Parathyroid adenoma (tissue), 2 donors: ENCODE measurements around the gene CALML6.

Experiments
- H2AFZ ChIP-seq: fragments of 300-600 bp; sonication (generic); one replicate; pipeline ENCODE4 v1.7.0; 2017; ENCODE audit warnings: antibody characterized with exemption, mild to moderate bottlenecking
- H3K27ac ChIP-seq: fragments of 300-600 bp; sonication (generic); one replicate; pipeline ENCODE4 v1.7.0; 2017
- H3K27me3 ChIP-seq: fragments of 300-600 bp; sonication (generic); one replicate; pipeline ENCODE4 v1.7.0; 2017; ENCODE audit warnings: low read length; ENCODE audit not compliant: control insufficient read depth, insufficient read depth
- H3K36me3 ChIP-seq: fragments of 300-600 bp; sonication (generic); one replicate; pipeline ENCODE4 v1.7.0; 2017; ENCODE audit warnings: low read length; ENCODE audit not compliant: control insufficient read depth, insufficient read depth
- H3K4me1 ChIP-seq: fragments of 300-600 bp; sonication (generic); one replicate; pipeline ENCODE4 v1.7.0; 2017; ENCODE audit warnings: control low read depth
- H3K4me2 ChIP-seq: fragments of 300-600 bp; sonication (generic); one replicate; pipeline ENCODE4 v1.7.0; 2017; ENCODE audit warnings: low read length
- H3K4me3 ChIP-seq: fragments of 300-600 bp; sonication (generic); one replicate; pipeline ENCODE4 v1.7.0; 2017; ENCODE audit warnings: low read depth, low read length
- H3K79me2 ChIP-seq: fragments of 300-600 bp; sonication (generic); one replicate; pipeline ENCODE4 v1.7.0; 2017; ENCODE audit warnings: control low read depth
- H3K9ac ChIP-seq: fragments of 300-600 bp; sonication (generic); one replicate; pipeline ENCODE4 v1.7.0; 2017; ENCODE audit warnings: mild to moderate bottlenecking
- H3K9me3 ChIP-seq: fragments of 300-600 bp; sonication (generic); one replicate; pipeline ENCODE4 v1.7.0; 2017; ENCODE audit warnings: low read length; ENCODE audit not compliant: control insufficient read depth
- CTCF ChIP-seq: fragments of 300-600 bp; sonication (generic); IDR thresholded peaks from one replicate; pipeline ENCODE4 v1.7.0; 2017; ENCODE audit warnings: antibody characterized with exemption, mild to moderate bottlenecking
- donor health status: primary hyperparathyroidism.

The CALML6 gene

DNA sequence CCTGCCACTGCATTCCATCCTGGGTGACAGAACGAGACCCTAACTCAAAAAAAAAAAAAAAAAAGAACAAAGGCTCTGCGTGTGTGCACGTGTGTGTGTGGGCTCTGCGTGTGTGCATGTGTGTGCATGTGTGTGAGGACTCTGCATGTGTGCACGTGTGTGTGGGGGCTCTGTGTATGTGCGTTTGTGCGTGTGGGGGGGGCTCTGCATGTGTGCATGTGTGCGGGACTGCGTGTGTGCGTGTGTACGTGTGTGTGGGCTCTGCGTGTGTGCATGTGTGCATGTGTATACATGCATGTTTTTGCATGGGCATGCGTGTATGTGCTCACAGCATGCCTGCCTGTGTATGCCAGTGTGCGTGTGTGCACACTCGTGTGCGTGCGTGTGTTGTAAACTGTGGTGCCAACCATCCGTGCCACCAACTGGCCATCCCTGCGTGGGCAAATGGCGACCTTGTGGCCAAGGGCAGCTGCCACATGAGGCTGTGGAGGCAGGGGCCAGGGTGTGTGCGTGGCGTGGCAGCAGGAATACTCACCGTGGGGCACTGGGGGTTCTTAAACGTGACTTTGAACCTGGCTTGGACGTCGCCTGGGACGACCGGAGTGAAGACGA lies 30.8 kb downstream of the CALML6 start:
- H3K79me2 ChIP-seq = no peaks in the 10 kb centered on the region
- no peak overlapping the region for H3K27ac ChIP-seq
- no peaks in the 10 kb centered on the region for H3K4me1 ChIP-seq
- H3K9ac ChIP-seq = no peak overlapping the region
- H3K36me3 ChIP-seq = no peaks in the 10 kb centered on the region
- no peak overlapping the region for H3K4me2 ChIP-seq
- no peaks in the 10 kb centered on the region for H3K27me3 ChIP-seq
- no peak overlapping the region for H3K4me3 ChIP-seq
- TF ChIP-seq CTCF = no peak
- no peak overlapping the region for H2AFZ ChIP-seq
- no peaks in the 10 kb centered on the region for H3K9me3 ChIP-seq

DNA sequence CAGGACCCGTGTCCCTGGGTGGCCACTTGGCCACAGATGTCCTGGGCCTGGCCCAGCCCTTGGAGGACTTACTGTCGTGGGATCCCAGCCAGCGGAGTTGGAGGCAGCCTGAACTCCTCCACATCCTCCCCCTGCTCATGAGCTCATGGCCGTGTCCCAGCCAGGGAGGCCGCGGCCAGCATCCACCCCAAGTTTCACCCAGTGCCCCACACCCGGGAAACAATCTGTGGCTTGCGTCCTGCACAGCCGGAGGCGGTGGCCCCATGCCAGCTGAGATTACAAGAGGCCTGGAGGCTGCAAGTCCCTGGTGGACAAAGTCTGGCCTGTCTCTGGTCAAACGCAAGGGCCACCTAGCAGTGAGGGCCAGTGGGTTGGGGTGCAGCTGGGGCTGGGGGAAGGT lies 31.5 kb downstream of the CALML6 start:
- no peak for TF ChIP-seq CTCF
- H3K36me3 ChIP-seq = no peaks in the 10 kb centered on the region
- no peak overlapping the region for H3K4me2 ChIP-seq
- no peak overlapping the region for H3K4me3 ChIP-seq
- H3K27me3 ChIP-seq = no peaks in the 10 kb centered on the region
- no peaks in the 10 kb centered on the region for H3K9me3 ChIP-seq
- H3K27ac ChIP-seq = no peak overlapping the region
- H3K4me1 ChIP-seq = no peaks in the 10 kb centered on the region
- no peak overlapping the region for H3K9ac ChIP-seq
- no peak overlapping the region for H2AFZ ChIP-seq
- no peaks in the 10 kb centered on the region for H3K79me2 ChIP-seq

GRCh38 chr1:1947493-1947892 lies 32.4 kb downstream of the CALML6 start:
- Histone ChIP-seq H3K4me1 (no peaks in the 10 kb centered on the region), H3K4me2 (no peak overlapping the region), H3K36me3 (no peaks in the 10 kb centered on the region), H3K9ac (no peak overlapping the region), H3K27ac (no peak overlapping the region), H3K27me3 (no peaks in the 10 kb centered on the region), H3K9me3 (no peaks in the 10 kb centered on the region), H3K79me2 (no peaks in the 10 kb centered on the region), H2AFZ (no peak overlapping the region), H3K4me3 (no peak overlapping the region)
- no peak for TF ChIP-seq CTCF

DNA sequence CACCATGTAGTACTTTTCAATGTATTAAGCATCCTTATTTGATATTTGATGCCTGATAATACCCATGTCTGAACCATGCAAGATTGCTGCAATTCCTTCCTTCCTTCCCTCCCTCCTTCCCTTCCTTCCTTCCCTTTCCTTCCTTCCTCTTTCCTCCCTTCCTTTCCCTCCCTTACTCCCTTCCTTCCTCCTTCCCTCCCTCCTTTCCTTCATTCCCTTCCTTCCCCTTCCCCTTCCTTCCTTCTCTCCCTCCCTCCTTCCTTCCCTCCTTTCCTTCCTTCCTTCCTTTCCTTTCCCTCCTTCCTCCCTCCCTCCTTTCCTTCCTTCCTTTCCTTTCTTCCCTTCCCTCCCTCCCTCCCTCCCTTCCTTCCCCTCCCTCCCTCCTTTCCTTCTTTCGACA lies 33.7 kb downstream of the CALML6 start:
- TF ChIP-seq CTCF = no peak

GRCh38 chr1:1950940-1951339 lies 35.9 kb downstream of the CALML6 start:
- Histone ChIP-seq H3K27me3 (no peaks in the 10 kb centered on the region), H3K4me1 (no peaks in the 10 kb centered on the region), H3K4me3 (no peak overlapping the region), H3K4me2 (no peak overlapping the region), H3K27ac (no peak overlapping the region), H3K9ac (no peak overlapping the region), H3K36me3 (no peaks in the 10 kb centered on the region), H3K79me2 (no peaks in the 10 kb centered on the region), H2AFZ (no peak overlapping the region), H3K9me3 (no peaks in the 10 kb centered on the region)
- TF ChIP-seq CTCF = no peak

More for the DNA sequence above, 33.7 kb downstream of the CALML6 start:
- H3K36me3 ChIP-seq = no peaks in the 10 kb centered on the region
- no peak overlapping the region for H3K9ac ChIP-seq
- no peaks in the 10 kb centered on the region for H3K79me2 ChIP-seq
- H2AFZ ChIP-seq = no peak overlapping the region
- H3K27ac ChIP-seq = no peak overlapping the region
- no peaks in the 10 kb centered on the region for H3K4me1 ChIP-seq
- H3K27me3 ChIP-seq = no peaks in the 10 kb centered on the region
- no peaks in the 10 kb centered on the region for H3K9me3 ChIP-seq
- no peak overlapping the region for H3K4me2 ChIP-seq
- no peak overlapping the region for H3K4me3 ChIP-seq
